ENCODE data around the gene PACSIN1.

DNA sequence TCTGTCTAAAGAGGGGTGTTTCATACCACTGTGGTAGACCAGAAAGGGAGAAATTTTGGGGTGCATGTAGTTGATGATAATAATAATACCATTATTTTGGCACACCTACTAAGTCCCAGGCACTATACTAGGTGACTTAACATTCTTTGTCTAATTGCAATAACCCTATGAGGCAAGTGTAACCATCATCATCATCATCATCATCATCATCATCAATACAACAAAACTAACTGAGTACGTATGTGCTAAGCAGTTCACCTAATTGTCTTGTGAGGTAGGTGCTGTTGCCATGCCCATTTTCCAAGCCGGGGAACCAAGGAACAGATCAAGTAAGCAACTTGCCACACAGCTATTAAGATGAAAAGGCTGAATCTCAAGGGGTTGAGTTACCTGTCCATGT lies 2.6 kb upstream of the PACSIN1 start:
- TF ChIP-seq, protein P1, sequence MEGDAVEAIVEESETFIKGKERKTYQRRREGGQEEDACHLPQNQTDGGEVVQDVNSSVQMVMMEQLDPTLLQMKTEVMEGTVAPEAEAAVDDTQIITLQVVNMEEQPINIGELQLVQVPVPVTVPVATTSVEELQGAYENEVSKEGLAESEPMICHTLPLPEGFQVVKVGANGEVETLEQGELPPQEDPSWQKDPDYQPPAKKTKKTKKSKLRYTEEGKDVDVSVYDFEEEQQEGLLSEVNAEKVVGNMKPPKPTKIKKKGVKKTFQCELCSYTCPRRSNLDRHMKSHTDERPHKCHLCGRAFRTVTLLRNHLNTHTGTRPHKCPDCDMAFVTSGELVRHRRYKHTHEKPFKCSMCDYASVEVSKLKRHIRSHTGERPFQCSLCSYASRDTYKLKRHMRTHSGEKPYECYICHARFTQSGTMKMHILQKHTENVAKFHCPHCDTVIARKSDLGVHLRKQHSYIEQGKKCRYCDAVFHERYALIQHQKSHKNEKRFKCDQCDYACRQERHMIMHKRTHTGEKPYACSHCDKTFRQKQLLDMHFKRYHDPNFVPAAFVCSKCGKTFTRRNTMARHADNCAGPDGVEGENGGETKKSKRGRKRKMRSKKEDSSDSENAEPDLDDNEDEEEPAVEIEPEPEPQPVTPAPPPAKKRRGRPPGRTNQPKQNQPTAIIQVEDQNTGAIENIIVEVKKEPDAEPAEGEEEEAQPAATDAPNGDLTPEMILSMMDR (optimal IDR thresholded peaks at IDR 0.05 in 1 of 3, IDR thresholded peaks at IDR 0.05 in 1 of 3, conservative IDR thresholded peaks at IDR 0.05 in 1 of 3; ENCODE audit: extremely low read depth in 1 of 3, insufficient read depth in 2 of 3, low read length in 3 of 3) = no peak
- TF ChIP-seq EZH2 (IDR thresholded peaks at IDR 0.05; ENCODE audit: low read length) = no peak

Measured in keratinocyte (primary cell).